ENCODE measurements around the gene SFXN5. TPM values are rescaled to one million over a fixed set of nuclear protein-coding genes. Genes with fewer than 3 reads are reported as not detected.

SFXN5 gene
- total RNA-seq, 2 experiments from 2014 or later, result 15.7 to 18.6 TPM

DNA sequence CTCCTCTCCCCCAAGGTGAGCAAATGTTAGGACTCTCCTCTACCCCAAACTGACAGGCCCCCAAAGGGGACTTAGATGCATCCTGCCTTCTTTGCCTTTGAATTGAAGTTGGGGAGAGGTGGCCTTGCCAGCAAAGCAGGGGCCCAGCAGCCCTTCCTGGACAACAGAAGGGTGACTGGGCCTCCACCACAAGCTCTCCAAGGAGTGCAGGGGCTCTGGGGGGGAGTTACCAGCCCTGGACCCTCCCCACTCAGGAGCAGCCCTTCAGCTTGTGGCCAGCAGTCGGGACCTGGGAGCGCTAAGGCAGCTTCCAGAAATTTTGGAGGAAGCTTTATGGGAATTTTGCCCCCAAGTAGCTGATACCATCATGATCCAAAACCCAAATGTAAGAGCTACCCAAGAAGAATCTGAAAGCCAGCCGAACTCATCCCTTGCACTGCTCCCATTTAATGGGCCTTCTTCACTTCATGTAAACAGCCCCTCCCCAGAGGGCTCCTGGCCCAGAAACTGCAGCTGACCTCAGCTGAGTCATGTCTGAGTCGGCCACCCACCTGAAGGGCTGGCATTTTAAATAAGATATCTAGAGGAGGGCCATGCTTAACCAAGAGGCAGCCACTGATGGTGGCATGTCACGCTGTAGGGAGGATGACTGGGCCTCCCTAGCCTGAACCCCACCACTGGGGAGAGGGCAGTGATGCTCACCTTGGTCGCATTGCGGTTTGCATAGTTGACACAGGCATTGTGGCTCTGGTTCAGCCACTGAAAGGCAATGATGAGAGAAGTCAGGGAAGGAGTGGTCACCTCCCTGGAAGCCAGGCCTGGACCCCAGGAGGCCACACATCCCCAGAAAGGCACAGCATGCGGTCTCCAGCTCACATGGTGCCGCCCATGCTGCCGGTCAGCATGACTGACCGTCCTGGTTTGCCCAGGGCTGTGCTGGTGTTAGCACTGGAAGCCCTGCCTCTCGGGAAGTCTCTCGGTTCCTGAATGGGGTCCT lies 71.5 kb downstream of the SFXN5 start:
- CTCF ChIA-PET, result interaction anchor here (0.5 kb wide), 1 partner anchor 136 kb away, joined by 3 read pairs; no protein-coding TSS in a partner anchor
- no peak for ATAC-seq

DNA sequence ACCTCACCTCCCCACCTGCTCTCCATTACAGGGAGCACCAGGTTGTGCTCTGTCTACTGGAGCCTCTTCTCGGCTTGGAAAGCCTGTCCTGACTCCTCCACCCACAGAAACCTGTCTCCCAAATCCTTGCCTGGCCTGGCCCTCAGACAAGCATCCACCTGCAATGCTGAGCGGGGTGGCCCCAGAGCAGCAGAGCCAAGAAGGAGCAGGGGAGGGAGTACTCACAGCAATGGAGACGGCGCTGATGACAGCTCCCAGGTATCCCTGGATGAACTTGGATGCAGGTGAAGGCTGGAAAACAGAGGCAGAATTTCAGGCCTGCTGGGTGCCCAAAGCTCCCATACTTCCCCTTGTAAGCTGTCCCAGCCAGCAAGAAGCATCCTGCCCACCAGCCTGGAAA lies 72.8 kb downstream of the SFXN5 start:
- ChIA-PET CTCF (no interaction called here), POLR2A (no interaction called here)
- Mint-ChIP-seq H3K27ac (no peak overlapping the region), H3K36me3 (ENCODE audit: low read depth) (no peaks in the 10 kb centered on the region), H3K27me3 (ENCODE audit: low read depth) (no peaks in the 10 kb centered on the region), H3K4me3 (no peak overlapping the region), H3K9me3 (ENCODE audit: insufficient read depth) (no peaks in the 10 kb centered on the region), H3K4me1 (ENCODE audit: low read depth) (no peaks in the 10 kb centered on the region)
- DNase-seq (no peak), ATAC-seq (no peak)

More for the DNA sequence above, 71.5 kb downstream of the SFXN5 start:
- Mint-ChIP-seq H3K27ac (no peak overlapping the region), H3K27me3 (ENCODE audit: low read depth) (no peaks in the 10 kb centered on the region), H3K36me3 (ENCODE audit: low read depth) (no peaks in the 10 kb centered on the region), H3K9me3 (ENCODE audit: insufficient read depth) (no peaks in the 10 kb centered on the region), H3K4me3 (no peak overlapping the region), H3K4me1 (ENCODE audit: low read depth) (no peaks in the 10 kb centered on the region)
- POLR2A ChIA-PET, result no interaction called here
- no peak for DNase-seq

DNA sequence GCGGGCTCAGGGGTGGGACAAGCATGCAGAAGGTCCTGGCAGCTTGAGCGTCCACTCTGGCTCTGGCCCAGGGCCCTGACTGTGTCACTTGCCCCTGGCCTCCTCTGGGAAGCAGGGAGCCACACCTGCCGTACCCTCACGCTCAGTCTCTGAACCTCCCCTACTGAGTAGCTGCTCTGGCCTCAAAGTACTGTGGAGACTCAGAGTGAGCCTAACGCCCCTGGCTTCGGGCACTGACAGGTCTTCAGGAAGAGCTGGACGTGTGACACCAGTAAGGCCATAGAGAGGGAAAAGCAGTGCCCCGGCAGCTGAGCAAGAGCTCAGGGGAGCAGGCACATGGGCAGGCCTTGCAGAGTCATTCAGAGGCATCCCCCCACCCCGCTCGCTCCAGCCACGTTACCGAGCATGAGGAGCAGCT lies 73.3 kb downstream of the SFXN5 start:
- no peaks in the 10 kb centered on the region for H3K36me3 Mint-ChIP-seq (ENCODE audit: low read depth)

DNA sequence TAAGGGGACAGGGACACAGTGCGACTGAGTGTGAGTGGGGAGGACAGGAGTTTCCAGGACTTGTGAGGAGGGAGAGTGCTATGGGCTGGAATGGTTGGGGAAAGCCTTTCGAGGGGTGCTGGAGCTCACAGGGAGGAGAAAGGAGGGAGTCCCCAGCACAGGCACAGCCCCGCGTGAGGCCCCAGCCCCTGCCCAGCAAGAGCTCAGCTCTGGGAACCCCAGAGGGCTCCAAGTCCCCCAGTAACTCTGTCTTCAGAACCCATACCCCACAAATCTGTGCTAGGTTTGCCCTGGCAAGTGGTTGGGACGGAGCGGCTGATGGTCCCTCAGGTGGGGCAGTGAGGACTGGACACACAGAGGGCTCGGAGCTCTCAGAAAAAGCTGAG lies 75.4 kb downstream of the SFXN5 start:
- no peak overlapping the region for H3K4me3 Mint-ChIP-seq
- no peak for ATAC-seq
- no peaks in the 10 kb centered on the region for H3K9me3 Mint-ChIP-seq (ENCODE audit: insufficient read depth)
- POLR2A ChIA-PET, result no interaction called here
- H3K4me1 Mint-ChIP-seq (ENCODE audit: low read depth), result no peaks in the 10 kb centered on the region
- DNase-seq, result no peak
- H3K27ac Mint-ChIP-seq, result no peak overlapping the region
- no peaks in the 10 kb centered on the region for H3K27me3 Mint-ChIP-seq (ENCODE audit: low read depth)
- CTCF ChIA-PET, result interaction anchor here (2.4 kb wide), 1 partner anchor 181 kb away, joined by 13 read pairs; no protein-coding TSS in a partner anchor
- H3K36me3 Mint-ChIP-seq (ENCODE audit: low read depth), result no peaks in the 10 kb centered on the region

More for the DNA sequence above, 73.3 kb downstream of the SFXN5 start:
- ATAC-seq (no peak), DNase-seq (no peak)
- no peak overlapping the region for H3K27ac Mint-ChIP-seq
- POLR2A ChIA-PET, result no interaction called here
- CTCF ChIA-PET, result no interaction called here
- H3K4me3 Mint-ChIP-seq, result no peak overlapping the region
- no peaks in the 10 kb centered on the region for H3K4me1 Mint-ChIP-seq (ENCODE audit: low read depth)
- no peaks in the 10 kb centered on the region for H3K27me3 Mint-ChIP-seq (ENCODE audit: low read depth)
- H3K9me3 Mint-ChIP-seq (ENCODE audit: insufficient read depth), result no peaks in the 10 kb centered on the region

DNA sequence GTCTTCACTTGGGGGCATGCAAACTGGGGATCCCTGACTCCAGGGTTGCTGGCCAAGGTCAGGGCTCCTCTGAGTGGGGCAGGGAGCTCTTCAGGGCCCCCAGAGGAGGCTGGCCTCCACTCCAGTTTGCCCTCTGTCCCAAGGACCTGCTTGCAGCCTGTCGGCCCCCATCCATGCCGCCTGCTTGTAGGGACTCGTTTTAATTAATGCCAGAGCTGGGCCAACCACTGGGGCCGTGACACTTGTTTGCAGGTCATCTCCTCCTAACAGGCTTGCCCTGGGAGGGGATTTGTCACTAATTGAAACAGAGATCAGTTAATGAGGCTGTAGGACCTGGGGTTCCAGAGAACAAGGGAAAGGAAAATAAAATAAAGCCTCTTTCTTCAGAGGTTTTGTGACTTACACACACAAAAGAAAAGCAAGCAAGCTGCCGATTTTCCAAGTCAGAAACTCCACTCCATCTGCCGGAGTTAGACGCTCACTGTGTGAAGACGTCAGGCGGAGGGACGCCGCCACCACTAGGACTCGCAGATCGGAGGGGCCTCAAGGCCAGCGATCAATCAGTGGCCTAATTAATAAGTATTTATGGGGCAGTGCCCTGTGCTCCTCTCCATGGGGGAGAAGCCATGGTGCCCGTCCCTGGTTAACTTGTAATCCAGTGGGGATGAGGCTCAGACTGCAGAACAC lies 75.9 kb downstream of the SFXN5 start:
- Mint-ChIP-seq H3K9me3 (ENCODE audit: insufficient read depth) (no peaks in the 10 kb centered on the region), H3K4me1 (ENCODE audit: low read depth) (no peaks in the 10 kb centered on the region), H3K4me3 (no peak overlapping the region), H3K27ac (no peak overlapping the region), H3K27me3 (ENCODE audit: low read depth) (no peaks in the 10 kb centered on the region), H3K36me3 (ENCODE audit: low read depth) (no peaks in the 10 kb centered on the region)
- DNase-seq (no peak), ATAC-seq (no peak)
- POLR2A ChIA-PET, result no interaction called here
- CTCF ChIA-PET, result interaction anchor here (2.4 kb wide), 1 partner anchor 182 kb away, joined by 13 read pairs; no protein-coding TSS in a partner anchor

DNA sequence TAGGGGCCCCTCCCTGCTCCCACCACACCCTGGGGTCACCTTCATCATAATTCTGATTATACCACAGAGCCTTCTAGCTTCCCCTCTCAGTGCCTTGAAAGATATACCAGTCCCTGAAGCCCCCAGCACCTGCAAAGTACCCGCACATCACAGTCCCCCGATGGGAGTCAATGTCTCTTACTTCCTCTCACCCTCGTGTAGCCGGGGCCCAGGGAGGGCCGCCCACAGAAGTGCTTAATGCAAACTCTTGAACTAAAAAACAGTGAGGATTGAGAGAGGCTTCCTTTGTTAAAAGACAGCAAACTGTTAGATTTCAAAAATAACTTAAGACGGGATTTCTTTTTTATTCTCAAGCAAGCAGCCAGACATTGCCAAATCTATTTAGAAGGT lies 76.5 kb downstream of the SFXN5 start:
- Mint-ChIP-seq H3K27me3 (ENCODE audit: low read depth) (no peaks in the 10 kb centered on the region), H3K9me3 (ENCODE audit: insufficient read depth) (no peaks in the 10 kb centered on the region), H3K36me3 (ENCODE audit: low read depth) (no peaks in the 10 kb centered on the region), H3K27ac (no peak overlapping the region), H3K4me3 (no peak overlapping the region), H3K4me1 (ENCODE audit: low read depth) (no peaks in the 10 kb centered on the region)
- ATAC-seq (no peak), DNase-seq (no peak)
- ChIA-PET CTCF (interaction anchor here (1.2 to 2.4 kb wide), 3 partner anchors 40 to 182 kb away, joined by 3 to 13 read pairs (median 4); no protein-coding TSS in a partner anchor), POLR2A (no interaction called here)

DNA sequence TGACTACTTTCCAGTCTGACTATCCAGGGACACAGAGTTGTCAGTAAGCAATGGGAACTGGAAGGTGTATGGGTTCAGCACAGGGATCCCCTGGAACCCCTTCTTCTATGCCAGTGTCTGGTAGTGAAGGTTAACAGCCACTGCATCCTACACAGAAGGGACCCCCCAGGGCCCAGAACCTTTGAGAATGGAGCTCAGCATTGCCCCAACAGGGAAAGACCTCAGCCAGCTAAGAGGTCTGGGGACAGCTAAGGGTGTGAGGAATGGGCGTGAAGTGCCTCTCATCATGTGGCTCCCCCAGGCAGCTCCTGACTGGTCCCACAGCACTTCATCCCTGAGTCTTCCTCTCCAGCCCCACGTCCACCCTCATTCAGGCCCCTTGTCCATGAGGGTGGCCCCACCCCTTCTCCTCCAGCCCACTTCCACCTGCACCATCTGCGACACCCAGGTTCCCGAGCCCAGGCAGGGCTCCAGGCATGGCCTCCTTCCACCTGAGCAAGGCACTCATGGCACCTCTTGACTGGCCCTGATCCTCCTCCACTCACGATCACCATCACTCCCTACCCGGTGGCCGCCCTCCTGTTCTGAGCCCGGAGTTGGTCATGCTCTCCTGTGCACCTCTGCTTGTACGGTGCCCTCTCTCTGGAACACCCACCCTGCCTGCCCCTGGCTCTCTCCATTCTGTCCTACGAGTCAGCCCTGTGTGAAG lies 77.1 kb downstream of the SFXN5 start:
- no peak overlapping the region for H3K27ac Mint-ChIP-seq
- ChIA-PET POLR2A (no interaction called here), CTCF (interaction anchor here (1.0 to 4.3 kb wide), 8 partner anchors 8 to 183 kb away, joined by 3 to 47 read pairs (median 4); no protein-coding TSS in a partner anchor)
- H3K36me3 Mint-ChIP-seq (ENCODE audit: low read depth), result no peaks in the 10 kb centered on the region
- H3K27me3 Mint-ChIP-seq (ENCODE audit: low read depth), result no peaks in the 10 kb centered on the region
- H3K4me3 Mint-ChIP-seq, result no peak overlapping the region
- ATAC-seq, result no peak
- DNase-seq, result no peak
- no peaks in the 10 kb centered on the region for H3K4me1 Mint-ChIP-seq (ENCODE audit: low read depth)
- H3K9me3 Mint-ChIP-seq (ENCODE audit: insufficient read depth), result no peaks in the 10 kb centered on the region

DNA sequence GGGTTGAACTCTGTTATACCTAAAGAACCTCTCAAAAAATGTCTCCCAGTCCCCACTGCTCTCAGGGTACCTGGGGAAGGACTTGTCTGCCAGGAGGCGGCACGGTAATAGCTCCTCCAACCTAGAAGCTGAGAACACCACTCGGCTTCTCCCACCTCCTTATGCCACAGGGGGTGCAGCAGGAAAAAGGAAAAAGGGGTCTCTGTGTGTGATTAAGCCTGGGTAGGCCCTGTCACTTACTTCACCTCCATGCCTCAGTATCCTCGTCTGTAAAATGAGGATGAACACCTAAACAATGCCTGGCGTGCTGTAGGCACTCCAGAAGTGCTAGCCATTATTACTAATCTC lies 77.6 kb downstream of the SFXN5 start:
- no peak overlapping the region for H3K4me3 Mint-ChIP-seq
- ATAC-seq (no peak), DNase-seq (no peak)
- H3K4me1 Mint-ChIP-seq (ENCODE audit: low read depth), result no peaks in the 10 kb centered on the region
- H3K9me3 Mint-ChIP-seq (ENCODE audit: insufficient read depth), result no peaks in the 10 kb centered on the region
- ChIA-PET POLR2A (no interaction called here), CTCF (interaction anchor here (1.0 to 4.3 kb wide), 8 partner anchors 9 to 183 kb away, joined by 3 to 47 read pairs (median 4); no protein-coding TSS in a partner anchor)
- H3K27ac Mint-ChIP-seq, result no peak overlapping the region
- H3K36me3 Mint-ChIP-seq (ENCODE audit: low read depth), result no peaks in the 10 kb centered on the region
- H3K27me3 Mint-ChIP-seq (ENCODE audit: low read depth), result no peaks in the 10 kb centered on the region

DNA sequence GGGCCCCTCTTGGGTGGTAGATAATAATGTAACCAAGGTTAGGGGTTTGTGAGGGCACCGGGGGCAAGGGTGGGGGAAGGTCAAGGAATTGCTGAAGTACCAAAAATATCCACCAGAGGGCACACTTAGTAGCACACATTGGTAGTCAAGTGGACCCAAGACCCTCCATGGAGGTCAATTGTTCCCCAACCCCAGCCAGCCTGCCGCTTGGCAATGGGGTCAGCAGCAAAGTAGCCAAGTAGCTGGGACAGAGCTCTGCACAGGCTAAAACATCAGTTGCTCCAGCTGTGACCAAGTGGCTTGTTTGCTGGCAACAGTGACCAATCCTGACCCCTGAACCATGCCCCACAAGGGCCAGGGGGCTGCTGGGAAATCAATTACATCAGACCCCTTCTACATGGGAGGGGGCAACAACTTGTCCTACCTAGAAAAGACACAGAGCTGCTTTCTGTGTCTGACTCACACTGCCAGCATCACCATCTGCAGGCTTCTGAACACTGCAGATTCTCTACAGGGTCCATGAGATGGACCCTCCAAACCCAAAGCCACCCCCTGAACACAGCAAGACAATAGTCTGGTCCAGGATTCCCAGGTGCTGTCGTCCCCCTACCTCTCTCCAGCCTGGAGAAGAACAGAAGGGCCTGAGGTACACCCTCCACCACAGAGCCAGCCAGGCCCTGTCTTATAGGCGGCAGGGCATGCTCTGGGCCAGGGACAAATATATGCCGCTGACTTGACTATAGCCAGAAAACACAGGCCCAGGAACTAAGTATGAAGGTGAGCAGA lies 78.2 kb downstream of the SFXN5 start:
- Mint-ChIP-seq H3K4me3 (no peak overlapping the region), H3K27me3 (ENCODE audit: low read depth) (no peaks in the 10 kb centered on the region), H3K36me3 (ENCODE audit: low read depth) (no peaks in the 10 kb centered on the region), H3K27ac (no peak overlapping the region), H3K4me1 (ENCODE audit: low read depth) (no peaks in the 10 kb centered on the region), H3K9me3 (ENCODE audit: insufficient read depth) (no peaks in the 10 kb centered on the region)
- DNase-seq (peak; percentile 59), ATAC-seq (peak; percentile 53)
- CTCF ChIA-PET, result interaction anchor here (1.0 to 4.3 kb wide), 9 partner anchors 9 to 184 kb away, joined by 3 to 47 read pairs (median 4); no protein-coding TSS in a partner anchor
- POLR2A ChIA-PET, result interaction anchor here (0.7 kb wide), 1 partner anchor 1925 kb away, joined by 3 read pairs; no protein-coding TSS in a partner anchor

DNA sequence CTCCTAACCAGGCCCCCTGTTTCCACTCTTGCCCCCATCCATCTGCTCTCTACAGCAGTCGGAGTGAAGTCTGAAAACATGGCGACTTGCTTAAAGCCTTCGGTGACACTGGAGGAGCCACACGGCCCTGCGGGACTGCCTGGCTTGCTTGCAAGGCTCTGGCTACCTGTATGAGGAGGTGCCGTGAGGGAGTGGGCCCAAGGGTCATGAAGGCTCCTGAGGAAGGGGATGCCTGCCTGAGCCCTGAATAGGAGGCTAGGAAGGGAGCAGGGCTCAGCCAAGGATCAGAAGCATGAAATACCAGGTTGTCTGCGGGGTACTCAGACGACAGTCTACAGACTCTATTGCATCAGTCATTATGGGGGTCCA lies 78.8 kb downstream of the SFXN5 start:
- DNase-seq, result no peak
- Mint-ChIP-seq H3K36me3 (ENCODE audit: low read depth) (no peaks in the 10 kb centered on the region), H3K27me3 (ENCODE audit: low read depth) (no peaks in the 10 kb centered on the region), H3K27ac (no peak overlapping the region), H3K4me3 (no peak overlapping the region), H3K9me3 (ENCODE audit: insufficient read depth) (no peaks in the 10 kb centered on the region), H3K4me1 (ENCODE audit: low read depth) (no peaks in the 10 kb centered on the region)
- POLR2A ChIA-PET, result no interaction called here
- CTCF ChIA-PET, result interaction anchor here (0.8 to 4.3 kb wide), 10 partner anchors 10 to 184 kb away, joined by 3 to 47 read pairs (median 4); no protein-coding TSS in a partner anchor
- no peak for ATAC-seq
